IMR-90 (cell line): ENCODE results near the gene PALB2. TPM values are rescaled to one million over a fixed set of nuclear protein-coding genes. Genes with fewer than 3 reads are reported as not detected.

Experiments
- ATAC-seq: fragments of 200-7000 bp; cut with Tn5 transposase; 2 replicates; pipeline ENCODE4 v1.9.1; 2020; ENCODE audit warnings: low read depth, mild to moderate bottlenecking, moderate library complexity
- BruUV-seq: library from RNA; stranded (reverse); fragments of 400-500 nt; replicated peaks from 2 replicates; lab custom pipeline; 2021; lab: Mats Ljungman, UMichigan
- CTCF ChIA-PET: fragments of 300-600 bp; formaldehyde crosslinking; extraction: SDS; loops from one replicate; lab custom pipeline; 2021; ENCODE audit warnings: antibody characterized with exemption; lab: Yijun Ruan, JAX
- POLR2A ChIA-PET: fragments of 300-600 bp; sonication (Branson Sonifier 250); formaldehyde crosslinking; loops from one replicate; lab custom pipeline; 2022; ENCODE audit warnings: antibody characterized with exemption; ENCODE audit not compliant: unreplicated experiment; lab: Charles Lee
- DNase-seq: peaks from one replicate; pipeline ENCODE4 v3.0.0; 2013
- H2AFZ ChIP-seq: replicated peaks from 2 replicates; pipeline ENCODE3; 2013; ENCODE audit warnings: low read length, mild to moderate bottlenecking; ENCODE audit not compliant: poor library complexity
- H2AK5ac ChIP-seq: 2 replicates; pipeline ENCODE4 v1.6.1; 2013; ENCODE audit warnings: low read depth, low read length, inconsistent platforms
- H2AK9ac ChIP-seq: replicated peaks from 2 replicates; pipeline ENCODE3; 2013; ENCODE audit warnings: mild to moderate bottlenecking, low read depth, low read length, moderate library complexity; ENCODE audit not compliant: poor library complexity
- H2BK120ac ChIP-seq: 2 replicates; pipeline ENCODE4 v1.6.1; 2013; ENCODE audit warnings: low read depth, low read length, inconsistent platforms
- H2BK15ac ChIP-seq: 3 replicates; pipeline ENCODE4 v1.6.1; 2013; ENCODE audit warnings: low read depth, low read length, inconsistent platforms
- H2BK20ac ChIP-seq: 2 replicates; pipeline ENCODE4 v1.6.1; 2013; ENCODE audit warnings: low read depth, mild to moderate bottlenecking, inconsistent platforms, low read length, moderate library complexity
- H2BK5ac ChIP-seq: 2 replicates; pipeline ENCODE4 v1.6.1; 2013; ENCODE audit warnings: mild to moderate bottlenecking, low read depth, low read length, inconsistent platforms; ENCODE audit not compliant: poor library complexity, severe bottlenecking
- H3K14ac ChIP-seq: replicated peaks from 2 replicates; pipeline ENCODE4 v1.6.1; 2013; ENCODE audit warnings: low read depth, low read length, inconsistent platforms
- H3K18ac ChIP-seq: 2 replicates; pipeline ENCODE4 v1.6.1; 2013; ENCODE audit warnings: low read depth, low read length, control low read depth
- H3K23ac ChIP-seq: 2 replicates; pipeline ENCODE4 v1.6.1; 2013; ENCODE audit warnings: low read depth, low read length, inconsistent platforms
- H3K27ac ChIP-seq: 2 replicates; pipeline ENCODE4 v1.5.1; 2013; ENCODE audit warnings: mild to moderate bottlenecking, control low read depth, low read length; ENCODE audit not compliant: insufficient read depth
- H3K27me3 ChIP-seq: 2 replicates; pipeline ENCODE4 v1.6.1; 2013; ENCODE audit warnings: low read length; ENCODE audit not compliant: control insufficient read depth, insufficient read depth
- H3K36me3 ChIP-seq: 2 replicates; pipeline ENCODE4 v1.6.1; 2013; ENCODE audit warnings: low read length, mixed read lengths; ENCODE audit not compliant: control insufficient read depth, insufficient read depth
- H3K4ac ChIP-seq: 2 replicates; pipeline ENCODE4 v1.6.1; 2013; ENCODE audit warnings: low read depth, low read length, inconsistent platforms
- H3K4me1 ChIP-seq: 2 replicates; pipeline ENCODE4 v1.6.1; 2013; ENCODE audit warnings: low read length, mixed read lengths; ENCODE audit not compliant: control insufficient read depth, insufficient read depth
- H3K4me2 ChIP-seq: 2 replicates; pipeline ENCODE4 v1.6.1; 2013; ENCODE audit warnings: low read depth, mild to moderate bottlenecking, control low read depth, low read length, moderate library complexity
- H3K4me3 ChIP-seq: 2 replicates; pipeline ENCODE4 v1.5.1; 2013; ENCODE audit warnings: low read depth, mild to moderate bottlenecking, control low read depth, low read length, moderate library complexity; ENCODE audit not compliant: insufficient read depth
- H3K56ac ChIP-seq: 2 replicates; pipeline ENCODE4 v1.6.1; 2013; ENCODE audit warnings: low read length, inconsistent platforms; ENCODE audit not compliant: insufficient read depth; ENCODE audit errors: extremely low read depth
- H3K79me1 ChIP-seq, 2 experiments: 2 replicates each; pipeline ENCODE4 v1.6.1; 2013; ENCODE audit warnings: low read length in 2 of 2, inconsistent platforms in 1 of 2, low read depth in 1 of 2
- H3K9ac ChIP-seq: 2 replicates; pipeline ENCODE4 v1.6.1; 2013; ENCODE audit warnings: low read depth, low read length, control low read depth
- H3K9me1 ChIP-seq: 2 replicates; pipeline ENCODE4 v1.6.1; 2013; ENCODE audit warnings: low read length, inconsistent platforms; ENCODE audit not compliant: insufficient read depth
- H3K9me3 ChIP-seq: 2 replicates; pipeline ENCODE4 v1.6.1; 2013; ENCODE audit warnings: low read length; ENCODE audit not compliant: control insufficient read depth, insufficient read depth
- H4K20me1 ChIP-seq: 2 replicates; pipeline ENCODE4 v1.6.1; 2013; ENCODE audit warnings: low read length, inconsistent platforms; ENCODE audit not compliant: insufficient read depth
- H4K5ac ChIP-seq: 2 replicates; pipeline ENCODE4 v1.6.1; 2013; ENCODE audit warnings: mild to moderate bottlenecking, low read depth, low read length, control low read depth
- H4K8ac ChIP-seq, 2 experiments: 2 replicates each; pipeline ENCODE4 v1.6.1; 2013; ENCODE audit warnings: low read depth in 2 of 2, low read length in 2 of 2, control low read depth in 1 of 2, inconsistent platforms in 1 of 2
- H4K91ac ChIP-seq: 2 replicates; pipeline ENCODE4 v1.6.1; 2013; ENCODE audit warnings: low read depth, low read length, inconsistent platforms; ENCODE audit not compliant: insufficient read depth
- BHLHE40 ChIP-seq: fragments of 150-350 bp; IDR thresholded peaks from 2 replicates; pipeline ENCODE4 v1.6.1; 2016; ENCODE audit warnings: mild to moderate bottlenecking, low read depth, low read length
- CHD1 ChIP-seq: IDR thresholded peaks from 2 replicates; pipeline ENCODE4 v1.6.1; 2012; ENCODE audit warnings: low read depth, low read length, improper control_type of control experiment
- FOS ChIP-seq: fragments of 150-350 bp; IDR thresholded peaks from 2 replicates; pipeline ENCODE4 v1.6.1; 2016; ENCODE audit warnings: low read depth, low read length
- MXI1 ChIP-seq: IDR thresholded peaks from 2 replicates; pipeline ENCODE4 v1.6.1; 2012; ENCODE audit warnings: low read depth, mild to moderate bottlenecking, low read length, moderate library complexity, borderline replicate concordance
- POLR2A ChIP-seq: IDR thresholded peaks from 2 replicates; pipeline ENCODE4 v1.6.1; 2012; ENCODE audit warnings: mild to moderate bottlenecking, low read depth, low read length
- RCOR1 ChIP-seq: IDR thresholded peaks from 2 replicates; pipeline ENCODE4 v1.6.1; 2012; ENCODE audit warnings: mild to moderate bottlenecking, low read length, improper control_type of control experiment; ENCODE audit not compliant: insufficient replicate concordance
- RFX5 ChIP-seq: IDR thresholded peaks from 2 replicates; pipeline ENCODE4 v1.8.0; 2012; ENCODE audit warnings: low read depth, mild to moderate bottlenecking, low read length, moderate library complexity
- WGBS, 2 experiments: methylation state at CpG; one replicate each; pipeline versions ENCODE4 v1.1.5 to v1.1.7; 2013; ENCODE audit warnings: missing lambda C conversion rate in 2 of 2; ENCODE audit not compliant: insufficient read length in 1 of 2; ENCODE audit errors: extremely low coverage in 2 of 2; 5-methylcytosine and 5-hydroxymethylcytosine counted together
- dilution Hi-C: fragments of 300-500 bp; cut with HindIII; formaldehyde crosslinking; loops from one replicate; pipeline ENCODE4 v1.14.3; 2018; ENCODE audit warnings: low sequenced_read_pairs; ENCODE audit not compliant: unreplicated experiment
- in situ Hi-C: fragments of 300-500 bp; cut with MboI; formaldehyde crosslinking; loops from 3 replicates; pipeline ENCODE4 v1.14.3; 2019; ENCODE audit warnings: low sequenced_read_pairs, inconsistent platforms, mixed read lengths
- intact Hi-C: fragments of 100-400 bp; cut with micrococcal nuclease; formaldehyde crosslinking; loops from 2 replicates; pipeline ENCODE4 v1.10.0; 2022
- polyA plus RNA-seq, 3 experiments: library from polyadenylated mRNA; depleted of rRNA; stranded (reverse); fragments of >200 nt; gene quantifications; 2 replicates each; pipeline ENCODE4 v1.2.3, GENCODE V29; 2012; ENCODE audit warnings: low replicate concordance in 1 of 3
- total RNA-seq: library from RNA; depleted of rRNA; stranded (reverse); fragments of >200 nt; gene quantifications from 2 replicates; pipeline ENCODE4 v1.2.3, GENCODE V29; 2012
- TF ChIP-seq, protein P1 (sequence below): fragments of 150-350 bp; IDR thresholded peaks from 2 replicates; pipeline ENCODE4 v1.6.1; 2017; ENCODE audit warnings: mild to moderate bottlenecking, antibody characterized with exemption, low read length, low read depth

Gene PALB2
- total and polyA plus RNA-seq, 2 of the 4 experiments (the other 2 are of a cell fraction), result 4.1 to 8.6 TPM

DNA sequence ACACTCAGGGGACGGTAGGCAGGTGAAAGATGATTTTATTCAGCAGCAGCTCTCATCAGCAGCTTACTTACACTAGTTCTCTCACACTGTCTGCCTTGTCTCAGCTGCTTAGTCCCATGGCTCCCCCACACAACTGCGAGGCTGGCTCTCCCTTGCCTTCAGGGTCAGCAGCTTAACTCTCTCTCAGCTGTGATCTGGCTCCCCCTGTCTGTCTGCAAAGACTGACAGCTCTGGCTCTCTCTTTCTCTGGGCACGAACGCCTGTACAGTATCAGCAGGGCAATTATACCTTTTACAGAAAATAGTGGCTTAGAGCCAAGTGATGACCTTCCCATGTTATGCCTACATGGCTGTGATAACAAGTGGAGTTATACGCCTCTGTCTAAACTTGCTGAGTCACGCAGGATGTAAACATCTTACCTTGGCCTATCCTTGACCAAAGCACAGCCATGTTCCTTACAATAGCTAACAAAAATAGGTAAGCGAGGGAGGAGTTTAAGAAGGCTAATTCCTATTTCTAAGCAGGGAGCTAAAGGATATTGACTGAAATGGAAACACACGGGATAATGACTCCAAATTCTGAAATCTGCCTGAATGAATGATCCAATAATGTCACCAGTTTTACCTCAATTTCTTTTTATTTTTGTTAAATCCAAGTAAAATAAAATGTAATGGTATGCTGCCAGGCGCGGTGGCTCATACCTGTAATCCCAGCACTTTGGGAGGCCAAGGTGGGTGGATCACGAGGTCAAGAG is 43.9 kb downstream of the PALB2 start:
- Histone ChIP-seq H2AK9ac (peak overlapping the region; percentile 68), H4K91ac (no peak overlapping the region), H3K23ac (no peak overlapping the region), H2AK5ac (peak overlapping the region; percentile 51; the same call in 1 of the 2 replicates), H3K9me1 (peaks cover 5% of the 10 kb centered on the region), H4K8ac (peak overlapping the region; percentile 58 to 75; a peak in 3 of 4 replicates), H3K9ac (no peak overlapping the region), H3K4me2 (no peak overlapping the region), H2BK5ac (no peak overlapping the region), H3K4ac (no peak overlapping the region; the same call in 1 of the 2 replicates), H3K18ac (no peak overlapping the region), H3K56ac (no peak overlapping the region), H2BK20ac (no peak overlapping the region), H4K20me1 (peaks cover 18% of the 10 kb centered on the region), H2AFZ (peak overlapping the region; percentile 54), H2BK15ac (no peak overlapping the region), H3K79me1 (peaks cover 0 to 23% of the 10 kb centered on the region in 2 experiments; a peak in 3 of 4 replicates), H2BK120ac (no peak overlapping the region), H3K36me3 (peaks cover 10% of the 10 kb centered on the region), H3K27me3 (no peaks in the 10 kb centered on the region), H3K4me3 (no peak overlapping the region), H3K14ac (no peak overlapping the region), H3K27ac (no peak overlapping the region), H3K4me1 (peaks cover 3% of the 10 kb centered on the region; the same call in 1 of the 2 replicates), H3K9me3 (no peaks in the 10 kb centered on the region), H4K5ac (peak overlapping the region; percentile 67)
- whole genome bisulfite sequencing, 2 experiments, result 80% methylated on average over 1 of the region's 11 CpGs; no CpG with 5 or more reads in 1 of the 2 experiments
- DNase-seq (no peak), ATAC-seq (no peak)
- ChIA-PET CTCF (interaction anchor here (0.8 kb wide), 1 partner anchor 12 kb away, joined by 3 read pairs; no protein-coding TSS in a partner anchor), POLR2A (no interaction called here)
- dilution Hi-C loops, result no loop called here
- TF ChIP-seq POLR2A (no peak), BHLHE40 (no peak), CHD1 (no peak), FOS (no peak), RCOR1 (no peak), RFX5 (no peak), MXI1 (no peak)
- TF ChIP-seq, protein P1, sequence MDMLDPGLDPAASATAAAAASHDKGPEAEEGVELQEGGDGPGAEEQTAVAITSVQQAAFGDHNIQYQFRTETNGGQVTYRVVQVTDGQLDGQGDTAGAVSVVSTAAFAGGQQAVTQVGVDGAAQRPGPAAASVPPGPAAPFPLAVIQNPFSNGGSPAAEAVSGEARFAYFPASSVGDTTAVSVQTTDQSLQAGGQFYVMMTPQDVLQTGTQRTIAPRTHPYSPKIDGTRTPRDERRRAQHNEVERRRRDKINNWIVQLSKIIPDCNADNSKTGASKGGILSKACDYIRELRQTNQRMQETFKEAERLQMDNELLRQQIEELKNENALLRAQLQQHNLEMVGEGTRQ, result no peak
- BruUV-seq, result no TSS peak
- in situ Hi-C loops, result no loop called here
- intact Hi-C loops, result loop anchor here (2.0 kb wide), 1 partner anchor 44 kb away; the partner anchor contains the start of genes DCTN5 and PALB2
